Smooth muscle cell of the umbilical artery (primary cell): ENCODE measurements around the gene VAV3. TPM values are rescaled to one million over a fixed set of nuclear protein-coding genes. Genes with fewer than 3 reads are reported as not detected.

Experiments used
- total RNA-seq: library from RNA; depleted of rRNA; stranded (reverse); fragments of >200 nt; gene quantifications from 2 replicates; pipeline ENCODE4 v1.2.3, GENCODE V29; 2014

The VAV3 gene, protein sequence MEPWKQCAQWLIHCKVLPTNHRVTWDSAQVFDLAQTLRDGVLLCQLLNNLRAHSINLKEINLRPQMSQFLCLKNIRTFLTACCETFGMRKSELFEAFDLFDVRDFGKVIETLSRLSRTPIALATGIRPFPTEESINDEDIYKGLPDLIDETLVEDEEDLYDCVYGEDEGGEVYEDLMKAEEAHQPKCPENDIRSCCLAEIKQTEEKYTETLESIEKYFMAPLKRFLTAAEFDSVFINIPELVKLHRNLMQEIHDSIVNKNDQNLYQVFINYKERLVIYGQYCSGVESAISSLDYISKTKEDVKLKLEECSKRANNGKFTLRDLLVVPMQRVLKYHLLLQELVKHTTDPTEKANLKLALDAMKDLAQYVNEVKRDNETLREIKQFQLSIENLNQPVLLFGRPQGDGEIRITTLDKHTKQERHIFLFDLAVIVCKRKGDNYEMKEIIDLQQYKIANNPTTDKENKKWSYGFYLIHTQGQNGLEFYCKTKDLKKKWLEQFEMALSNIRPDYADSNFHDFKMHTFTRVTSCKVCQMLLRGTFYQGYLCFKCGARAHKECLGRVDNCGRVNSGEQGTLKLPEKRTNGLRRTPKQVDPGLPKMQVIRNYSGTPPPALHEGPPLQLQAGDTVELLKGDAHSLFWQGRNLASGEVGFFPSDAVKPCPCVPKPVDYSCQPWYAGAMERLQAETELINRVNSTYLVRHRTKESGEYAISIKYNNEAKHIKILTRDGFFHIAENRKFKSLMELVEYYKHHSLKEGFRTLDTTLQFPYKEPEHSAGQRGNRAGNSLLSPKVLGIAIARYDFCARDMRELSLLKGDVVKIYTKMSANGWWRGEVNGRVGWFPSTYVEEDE
- total RNA-seq = not detected in 2 replicates

DNA sequence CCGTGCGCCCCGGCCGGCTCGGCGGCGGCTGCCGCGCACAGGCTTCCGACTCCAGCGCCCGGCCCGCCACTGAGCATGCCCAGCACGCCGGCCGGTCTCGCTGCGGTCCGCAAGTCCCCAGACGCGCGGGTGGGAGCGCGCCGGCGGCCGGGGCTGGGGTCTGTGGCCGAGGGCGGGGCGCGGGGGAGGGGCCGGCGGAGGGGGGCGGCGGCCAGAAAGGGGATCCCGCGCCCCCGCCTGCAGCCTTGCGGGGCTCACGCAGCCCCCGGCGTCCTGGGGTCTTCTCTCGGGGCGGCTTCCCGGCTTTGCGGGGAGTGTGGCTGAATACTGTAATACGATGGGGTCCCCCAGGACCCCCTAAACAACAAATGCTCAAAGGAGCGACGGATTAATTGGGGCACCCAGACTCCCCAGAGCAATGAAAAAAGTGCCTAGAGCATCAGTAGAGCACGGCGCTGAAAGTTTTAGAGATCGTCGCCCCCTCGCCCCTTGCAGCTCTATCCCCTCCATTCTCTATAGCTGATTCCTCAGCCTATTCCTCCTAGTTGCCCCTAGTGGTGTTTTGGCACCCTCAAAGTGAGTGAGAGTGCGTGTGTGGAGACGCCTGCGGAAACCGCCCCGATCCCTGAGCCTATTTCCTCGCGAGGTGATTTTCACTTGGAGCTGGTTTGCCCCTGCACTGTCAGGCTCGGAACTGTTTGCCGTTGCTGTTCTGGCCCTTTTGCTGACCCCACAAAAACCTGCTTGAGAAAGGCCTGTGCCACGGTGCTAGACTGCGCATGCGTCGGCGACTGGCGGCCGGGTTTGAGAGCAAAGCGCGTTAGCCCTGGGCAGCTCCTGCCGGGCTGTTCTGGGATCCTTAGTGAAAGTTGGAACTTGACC is at the start of gene VAV3:
TSS of gene VAV3 (minus strand) at position 71 of the 882 bp plus-strand sequence. CDS start 311 bp downstream, outside the sequence.

Other genes with a start within 250 kb of the VAV3 start
- gene SLC25A24, start 235.2 kb upstream of the VAV3 start, total RNA-seq = 62.4 and 78.0 TPM in 2 replicates